NCI-H524 treated with DMSO at 0.1 percent for 48 hours (cell line): ENCODE measurements around the gene VDAC1.
"Not testable (repeated sequence)": the region's sequence is repeated elsewhere in the genome, so short reads cannot be mapped to it uniquely, and the experiment has no call there.

Experiments
- DNase-seq: peaks from one replicate; lab custom pipeline; 2025; lab: John Stamatoyannopoulos, UW

Gene VDAC1

DNA sequence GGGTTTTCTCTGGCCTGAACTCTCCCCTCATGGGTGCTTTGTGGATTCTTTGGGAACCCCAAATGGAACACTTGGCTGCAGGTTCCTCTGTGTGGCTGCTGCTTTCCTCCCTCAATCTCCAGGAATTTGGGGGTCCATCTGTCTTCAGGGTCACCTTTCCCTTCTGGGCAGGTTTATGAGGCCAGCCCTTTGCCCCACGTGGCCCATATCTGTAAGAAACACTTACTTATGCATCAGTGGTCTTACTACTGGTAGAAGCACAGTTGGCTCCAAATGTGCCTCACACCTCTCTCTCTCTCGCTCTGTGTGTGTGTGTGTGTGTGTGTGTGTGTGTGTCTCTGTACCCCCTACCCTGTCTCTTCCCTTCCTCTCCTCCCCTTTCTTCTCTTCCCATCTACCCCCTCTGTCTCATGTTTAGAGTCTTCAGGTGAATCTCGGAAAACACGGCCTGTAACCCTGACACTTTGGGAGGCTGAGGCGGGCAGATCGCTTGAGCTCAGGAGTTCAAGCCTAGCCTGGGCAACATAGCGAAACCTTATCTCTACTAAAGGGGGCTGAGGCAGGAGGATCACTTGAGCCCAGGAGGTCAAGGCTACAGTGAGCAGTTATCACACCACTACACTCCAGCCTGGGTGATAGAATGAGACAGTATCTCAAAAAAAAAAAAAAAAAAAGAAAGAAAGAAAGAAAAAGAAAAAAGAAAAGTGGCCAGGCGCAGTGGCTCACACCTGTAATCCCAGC lies 63.1 kb downstream of the VDAC1 start:
- DNase-seq, result no peak

DNA sequence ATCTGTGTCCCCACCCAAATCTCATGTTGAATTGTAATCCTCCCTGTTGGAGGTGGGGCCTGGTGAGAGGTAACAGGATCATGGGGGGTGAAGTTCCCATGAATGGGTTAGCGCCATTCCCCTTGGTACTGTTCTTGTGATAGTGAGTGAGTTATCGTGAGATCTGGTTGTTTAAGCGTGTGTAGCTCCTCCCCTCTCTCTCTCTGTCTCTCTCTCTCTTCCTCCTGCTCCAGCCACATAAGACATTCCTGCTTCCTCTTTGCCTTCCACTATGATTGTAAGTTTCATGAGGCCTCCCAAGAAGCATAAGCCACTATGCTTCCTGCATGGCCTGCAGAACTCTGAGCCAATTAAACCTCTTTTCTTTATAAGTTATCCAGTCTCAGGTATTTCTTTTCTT lies 65.1 kb downstream of the VDAC1 start:
- no peak for DNase-seq

DNA sequence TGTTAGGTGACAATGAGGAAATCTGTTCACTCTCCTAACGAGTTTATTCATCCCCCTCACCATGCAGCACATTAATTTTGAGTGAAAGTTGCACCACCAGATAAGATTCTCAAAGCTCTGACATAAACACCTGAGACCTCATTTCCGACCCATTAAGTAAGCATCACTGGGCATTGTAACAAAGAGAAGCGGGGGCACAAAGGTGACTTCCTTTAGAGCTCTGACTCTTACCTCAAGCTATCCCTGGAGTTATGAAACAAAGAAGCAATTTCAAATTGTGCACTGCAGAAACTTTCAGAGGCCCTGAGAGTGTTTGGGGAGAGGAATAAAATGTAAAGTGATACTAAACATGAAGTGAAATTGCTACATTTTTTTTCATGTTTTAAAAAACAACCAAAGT lies 65.8 kb downstream of the VDAC1 start:
- DNase-seq, result no peak

DNA sequence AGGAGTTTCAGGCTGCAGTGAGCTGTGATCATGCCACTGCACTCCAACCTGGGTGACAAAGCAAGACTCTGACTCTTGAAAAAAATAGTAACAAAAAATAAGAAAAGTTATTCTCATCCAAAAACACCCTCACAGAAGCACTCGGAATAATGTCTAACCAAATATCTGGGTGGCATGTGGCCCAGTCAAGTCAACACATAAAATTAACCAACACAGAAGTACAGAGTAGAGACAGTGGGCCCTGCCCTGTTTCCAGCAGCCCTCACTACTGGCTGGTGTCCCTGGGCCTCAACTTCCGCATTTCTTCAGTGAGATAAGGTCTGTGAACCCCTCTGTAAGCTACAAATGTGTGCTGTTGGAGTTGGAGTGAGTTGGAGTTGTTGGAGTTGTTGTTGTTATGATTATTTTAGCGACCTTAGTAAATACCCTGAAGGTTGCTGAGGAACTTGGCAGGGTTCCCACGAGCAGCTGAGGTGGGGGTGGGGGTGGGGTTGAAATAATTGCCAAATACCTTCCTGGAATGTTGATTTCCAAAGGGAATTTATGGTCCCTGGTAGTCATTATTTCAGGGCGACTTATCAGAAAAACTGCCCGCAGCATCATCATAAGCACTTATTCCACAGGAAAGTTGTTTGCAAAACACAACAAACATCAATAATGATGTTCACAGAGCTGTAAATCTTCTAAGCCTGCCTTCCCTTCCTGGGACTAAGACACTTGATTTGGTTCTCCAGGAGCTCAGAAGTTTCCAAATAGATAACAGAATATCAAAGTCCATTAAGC lies 66.5 kb downstream of the VDAC1 start:
- DNase-seq, result no peak

DNA sequence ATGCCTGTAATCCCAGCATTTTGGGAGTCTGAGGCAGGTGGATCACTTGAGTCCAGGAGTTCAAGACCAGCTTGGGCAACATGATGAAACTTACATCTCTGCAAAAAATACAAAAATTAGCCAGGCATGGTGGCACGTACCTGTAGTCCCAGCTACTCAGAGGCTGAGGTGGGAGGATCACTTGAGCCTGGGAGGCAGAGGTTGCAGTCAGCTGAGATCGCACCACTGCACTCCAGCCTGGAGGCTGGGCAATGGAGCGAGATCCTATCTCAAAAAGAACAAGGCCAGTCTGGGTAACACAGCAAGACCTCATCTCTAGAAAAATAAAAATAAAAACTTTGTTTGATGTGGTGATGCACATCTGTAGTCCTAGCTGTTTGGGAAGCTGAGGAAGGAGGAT lies 67.1 kb downstream of the VDAC1 start:
- not testable (repeated sequence) for DNase-seq

DNA sequence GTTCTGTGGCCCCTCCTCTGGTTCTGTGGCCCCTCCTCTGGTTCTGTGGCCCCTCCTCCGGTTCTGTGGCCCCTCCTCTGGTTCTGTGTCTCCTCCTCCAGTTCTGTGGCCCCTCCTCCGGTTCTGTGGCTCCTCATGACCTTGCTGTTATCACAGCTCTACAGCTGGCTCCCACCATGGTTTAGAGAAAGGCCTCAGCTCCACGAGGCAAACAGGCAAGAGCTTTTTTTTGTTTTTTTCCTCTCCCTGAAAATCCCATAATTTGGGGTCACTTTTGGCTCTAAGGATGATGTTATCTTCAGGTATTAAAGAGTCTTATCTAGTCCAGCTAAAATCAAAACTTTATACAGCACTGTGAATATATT lies 68.1 kb downstream of the VDAC1 start:
- DNase-seq, result no peak

DNA sequence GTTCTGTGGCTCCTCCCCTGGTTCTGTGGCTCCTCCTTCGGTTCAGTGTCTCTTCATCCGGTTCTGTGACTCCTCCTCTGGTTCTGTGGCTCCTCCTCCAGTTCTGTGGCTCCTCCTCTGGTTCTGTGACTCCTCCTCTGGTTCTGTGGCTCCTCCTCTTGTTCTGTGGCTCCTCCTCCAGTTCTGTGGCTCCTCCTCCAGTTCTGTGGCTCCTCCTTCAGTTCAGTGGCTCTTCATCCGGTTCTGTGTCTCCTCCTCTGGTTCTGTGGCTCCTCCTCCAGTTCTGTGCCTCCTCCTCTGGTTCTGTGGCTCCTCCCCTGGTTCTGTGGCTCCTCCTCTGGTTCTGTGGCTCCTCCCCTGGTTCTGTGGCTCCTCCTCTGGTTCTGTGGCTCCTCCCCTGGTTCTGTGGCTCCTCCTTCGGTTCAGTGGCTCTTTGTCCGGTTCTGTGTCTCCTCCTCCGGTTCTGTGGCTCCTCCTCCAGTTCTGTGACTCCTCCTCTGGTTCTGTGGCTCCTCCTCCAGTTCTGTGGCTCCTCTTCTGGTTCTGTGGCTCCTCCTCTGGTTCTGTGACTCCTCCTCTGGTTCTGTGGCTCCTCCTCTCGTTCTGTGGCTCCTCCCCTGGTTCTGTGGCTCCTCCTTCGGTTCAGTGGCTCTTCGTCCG lies 68.7 kb downstream of the VDAC1 start:
- DNase-seq, result not testable (repeated sequence)

DNA sequence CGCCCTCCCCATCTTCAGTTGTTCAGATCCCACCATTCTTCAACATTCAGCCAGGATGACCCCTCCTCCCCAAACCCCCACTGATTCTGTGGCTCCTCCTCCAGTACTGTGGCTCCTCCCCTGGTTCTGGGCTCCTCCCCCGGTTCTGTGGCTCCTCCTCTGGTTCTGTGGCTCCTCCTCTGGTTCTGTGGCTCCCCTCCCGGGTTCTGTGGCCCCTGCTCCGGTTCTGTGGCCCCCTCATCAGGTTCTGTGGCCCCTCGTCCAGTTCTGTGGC lies 69.2 kb downstream of the VDAC1 start:
- DNase-seq, result no peak

DNA sequence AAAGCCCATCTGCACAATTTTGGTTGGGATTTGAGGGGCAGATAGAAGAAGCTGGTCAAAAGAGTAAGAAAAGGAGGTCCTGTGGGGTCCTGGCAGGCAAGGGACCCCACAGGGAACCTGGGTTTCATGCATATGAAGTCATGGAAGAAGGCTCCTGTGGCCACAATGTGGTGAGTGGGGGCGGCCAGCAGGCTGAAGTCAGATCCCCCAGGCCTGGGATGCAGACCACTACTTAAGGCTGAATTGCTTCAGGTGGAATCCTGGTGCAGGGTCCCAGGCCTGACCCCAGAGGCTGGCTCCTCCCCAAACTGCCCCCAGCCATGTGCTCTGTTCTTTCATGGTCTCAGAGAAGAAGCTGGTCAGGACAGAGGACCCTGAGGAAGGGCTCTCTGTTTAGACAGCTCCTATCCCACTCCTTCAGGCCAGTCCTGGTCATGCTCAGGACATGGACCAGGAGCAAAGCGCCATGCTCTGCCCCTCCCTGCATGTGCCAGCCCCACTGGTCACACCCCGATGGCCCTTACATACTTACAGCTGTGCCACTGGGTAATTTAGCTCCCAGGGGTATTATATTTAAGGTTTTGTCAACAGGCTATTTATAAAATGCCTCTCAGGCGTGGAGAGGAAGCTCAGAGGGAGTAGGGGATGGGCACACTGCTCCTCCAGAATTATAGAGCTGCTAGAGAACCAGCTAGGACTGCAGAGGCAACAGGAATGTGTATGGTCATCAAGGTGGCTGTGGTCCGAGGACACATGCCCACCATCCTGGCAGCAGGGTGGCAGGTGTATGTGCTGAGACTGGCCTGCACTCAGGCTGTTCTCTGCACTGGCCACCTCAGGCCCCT lies 69.7 kb downstream of the VDAC1 start:
- no peak for DNase-seq

DNA sequence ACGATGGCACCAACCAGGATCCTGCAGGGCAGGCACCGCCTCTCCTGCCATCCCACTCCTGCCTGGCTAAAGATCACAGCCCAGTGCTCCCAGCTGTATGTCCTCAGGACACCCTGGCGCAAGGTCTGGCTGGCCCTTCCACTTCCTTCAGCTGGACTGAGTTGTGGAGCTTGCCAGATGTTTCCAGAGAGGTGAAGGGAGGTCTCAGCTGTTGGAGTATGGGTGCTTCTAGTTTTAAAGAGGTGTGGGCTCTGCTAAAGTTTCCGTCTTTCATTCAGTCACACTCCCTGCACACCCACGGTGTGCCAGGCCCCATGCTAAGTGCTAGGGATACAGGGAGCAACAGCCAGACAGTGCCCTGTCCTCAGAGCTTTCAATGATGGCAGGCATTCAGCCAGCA lies 70.5 kb downstream of the VDAC1 start:
- no peak for DNase-seq

DNA sequence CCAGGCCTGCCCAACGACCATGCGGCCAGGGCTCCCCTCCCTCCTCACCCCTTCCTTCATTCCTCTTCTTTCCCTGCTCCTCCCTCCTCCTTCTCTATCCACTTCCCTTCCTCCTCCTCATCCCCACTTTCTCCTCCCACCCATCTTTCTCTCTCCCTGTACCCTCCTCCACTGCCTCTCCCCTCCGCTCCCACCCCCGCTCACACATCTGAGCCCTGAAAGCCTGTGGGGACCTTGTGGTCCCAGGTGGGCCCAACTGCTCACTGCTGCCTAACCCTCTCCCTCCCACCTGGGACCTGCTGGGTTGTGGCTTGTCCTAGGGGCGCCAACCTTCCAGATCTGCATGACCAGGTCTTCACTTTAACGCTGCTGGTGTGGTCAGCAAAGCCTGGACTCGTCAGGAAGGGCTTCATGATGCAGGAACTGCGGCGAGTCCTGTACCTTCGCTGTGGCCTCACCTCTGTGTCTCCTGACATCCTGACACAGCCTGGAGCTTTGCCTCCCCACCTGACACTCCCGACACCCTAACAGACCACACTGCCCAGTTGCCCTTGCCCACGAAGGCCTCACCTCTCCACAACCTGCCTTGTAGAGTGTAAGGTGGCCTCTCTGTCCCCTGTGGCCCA lies 71.0 kb downstream of the VDAC1 start:
- DNase-seq, result no peak

DNA sequence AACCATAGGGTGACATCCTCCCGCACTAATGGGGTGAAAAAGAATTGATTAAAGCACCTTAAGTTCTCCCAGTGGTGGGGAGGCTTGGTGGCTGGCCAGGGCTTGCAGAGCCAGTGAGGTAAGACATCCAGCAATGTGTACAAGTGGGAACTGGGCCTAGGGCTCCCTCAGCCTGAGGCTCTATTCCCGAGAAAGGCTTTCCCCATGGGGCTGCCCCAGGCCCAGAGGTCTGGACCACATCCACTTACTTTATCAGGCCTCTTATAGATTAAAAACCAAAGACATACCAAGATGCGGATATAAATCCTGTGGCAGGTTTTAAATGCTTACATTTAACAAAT lies 71.6 kb downstream of the VDAC1 start:
- DNase-seq, result no peak

DNA sequence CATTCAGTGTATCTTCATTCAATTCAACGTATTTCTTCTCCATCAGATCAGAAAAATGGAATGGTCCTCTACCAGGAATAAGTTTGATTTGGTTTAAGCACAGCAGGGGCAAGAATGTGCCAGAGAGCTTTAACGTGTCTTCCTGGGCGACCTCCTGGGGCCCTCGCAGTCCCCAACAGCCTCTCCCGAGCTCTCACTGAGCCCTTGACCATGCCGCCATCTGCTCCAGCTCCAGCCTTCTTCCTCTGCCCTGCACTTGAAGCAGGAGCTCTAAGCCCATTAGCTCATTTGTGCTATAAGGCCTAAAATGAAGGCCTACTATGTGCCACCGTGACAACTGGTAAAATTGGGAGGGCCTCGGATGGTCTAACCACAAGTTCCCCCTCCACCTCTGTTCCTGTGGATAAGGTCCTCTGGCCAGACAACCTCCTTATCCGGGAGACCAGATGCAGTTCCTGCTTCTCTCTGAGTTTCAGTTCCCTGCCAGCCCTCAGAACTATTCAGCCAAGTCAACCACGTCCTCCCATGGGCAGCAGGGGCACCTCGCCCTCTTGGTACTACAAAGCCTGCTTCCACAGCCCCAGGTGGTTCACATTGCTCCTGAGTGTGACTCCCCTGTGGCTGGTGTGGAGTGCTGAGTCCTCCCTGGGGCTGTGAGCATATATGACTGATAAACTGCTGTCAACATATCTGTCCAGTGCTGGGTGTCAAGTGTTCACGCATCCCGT lies 72.2 kb downstream of the VDAC1 start:
- no peak for DNase-seq

DNA sequence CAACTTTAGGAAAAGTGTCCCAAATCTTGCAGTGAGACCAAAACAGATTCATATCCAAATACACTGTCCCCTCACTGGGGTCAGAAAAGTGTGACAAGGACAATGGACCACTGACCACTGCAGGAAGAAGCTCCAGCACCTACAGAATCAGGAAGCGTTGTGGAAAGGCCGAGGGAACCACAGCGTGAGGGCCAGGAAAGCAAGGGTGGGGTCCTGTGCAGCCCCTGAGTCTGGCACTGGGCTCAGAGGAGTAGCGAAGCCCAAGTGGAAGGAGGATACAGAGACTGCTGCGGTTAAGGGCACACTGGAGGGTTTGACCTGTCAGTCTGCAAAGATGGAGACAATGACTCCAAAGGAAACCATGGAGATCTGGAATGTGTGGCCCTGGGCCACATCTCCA lies 73.2 kb downstream of the VDAC1 start:
- no peak for DNase-seq

DNA sequence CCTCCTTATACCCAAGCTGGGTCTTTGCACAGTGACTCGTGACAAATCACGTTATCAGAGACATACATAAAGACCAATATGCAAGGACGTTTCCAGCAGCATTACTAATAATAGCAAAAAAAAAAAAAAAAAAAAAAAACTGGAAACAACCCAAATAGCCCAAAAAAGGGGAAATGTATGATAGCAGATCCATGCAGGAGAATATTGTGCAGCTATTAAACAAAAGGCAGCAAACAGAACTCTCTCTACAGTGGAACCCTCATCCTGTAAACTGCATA lies 74.0 kb downstream of the VDAC1 start:
- no peak for DNase-seq

DNA sequence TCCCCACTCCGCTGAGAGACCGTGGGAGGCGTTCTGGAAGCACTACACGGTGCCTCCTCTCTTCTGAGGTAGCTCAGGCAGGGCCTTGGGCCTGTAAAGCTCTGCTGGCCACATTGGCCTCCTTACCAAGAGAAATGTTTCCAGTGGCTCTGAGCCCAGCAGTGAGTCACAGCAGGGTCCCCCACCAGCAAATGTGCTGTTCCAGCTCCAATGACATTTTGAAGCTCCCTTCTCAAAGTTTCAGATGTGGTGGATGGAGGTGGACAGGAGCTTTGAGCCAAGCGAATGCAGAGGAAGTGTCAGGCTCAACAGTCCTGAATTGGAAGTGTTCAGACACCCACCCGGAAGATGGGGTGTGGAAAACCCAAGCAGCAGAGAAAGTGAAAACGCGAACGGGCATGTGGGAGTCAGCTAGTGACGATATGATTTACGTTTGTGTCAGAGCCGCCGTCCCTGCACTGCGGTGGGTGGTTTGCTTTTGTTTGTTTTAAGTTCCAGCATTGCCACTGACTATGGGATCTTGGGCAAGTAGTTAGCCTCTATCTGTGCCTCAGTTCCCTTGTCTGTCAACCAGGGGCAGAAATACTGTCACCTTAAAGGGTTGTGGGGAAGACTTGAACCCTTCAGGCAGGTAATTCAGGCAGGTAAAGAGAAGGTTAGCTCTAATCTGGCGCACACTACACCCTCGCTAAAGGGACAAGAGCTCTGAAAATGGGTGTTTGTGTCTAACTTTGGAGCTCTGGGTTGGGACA lies 74.5 kb downstream of the VDAC1 start:
- no peak for DNase-seq

DNA sequence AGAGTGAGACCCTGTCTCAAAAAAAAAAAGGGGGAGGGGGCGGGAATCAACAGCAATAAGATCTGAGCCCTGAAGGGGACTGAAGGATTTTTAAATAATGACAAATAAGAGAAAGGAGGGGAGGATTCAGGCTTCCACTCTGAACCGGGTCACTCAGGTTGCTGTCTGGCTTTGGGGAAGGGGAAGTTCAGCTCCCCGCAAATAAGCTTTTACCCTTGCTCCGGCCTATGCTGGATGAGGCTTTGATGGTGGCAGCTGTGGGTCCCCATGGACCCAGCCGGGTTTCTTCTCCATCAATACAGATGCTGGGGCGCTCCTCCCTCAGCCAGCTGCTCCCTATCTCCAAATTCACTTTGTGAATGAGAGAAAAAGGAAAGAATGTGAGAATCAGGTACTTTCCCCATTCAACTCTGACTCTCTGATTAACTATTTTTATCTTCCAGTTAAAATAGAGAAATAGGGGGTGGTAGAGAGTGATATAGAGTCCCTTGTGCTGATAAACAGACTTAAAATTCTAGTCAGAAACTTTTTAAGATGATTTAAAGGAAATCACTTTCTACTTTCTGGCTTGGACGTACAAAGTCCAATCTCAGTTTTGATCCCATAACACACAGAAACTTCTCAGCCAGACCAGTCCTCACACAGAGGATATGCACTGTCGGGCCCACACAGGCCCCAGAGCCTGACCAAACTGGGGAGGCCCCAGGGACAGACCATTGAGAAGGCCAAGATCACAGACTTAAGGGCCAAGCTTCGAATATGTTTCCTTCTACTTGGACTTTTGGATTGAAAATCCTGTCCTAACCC lies 76.0 kb downstream of the VDAC1 start:
- no peak for DNase-seq

DNA sequence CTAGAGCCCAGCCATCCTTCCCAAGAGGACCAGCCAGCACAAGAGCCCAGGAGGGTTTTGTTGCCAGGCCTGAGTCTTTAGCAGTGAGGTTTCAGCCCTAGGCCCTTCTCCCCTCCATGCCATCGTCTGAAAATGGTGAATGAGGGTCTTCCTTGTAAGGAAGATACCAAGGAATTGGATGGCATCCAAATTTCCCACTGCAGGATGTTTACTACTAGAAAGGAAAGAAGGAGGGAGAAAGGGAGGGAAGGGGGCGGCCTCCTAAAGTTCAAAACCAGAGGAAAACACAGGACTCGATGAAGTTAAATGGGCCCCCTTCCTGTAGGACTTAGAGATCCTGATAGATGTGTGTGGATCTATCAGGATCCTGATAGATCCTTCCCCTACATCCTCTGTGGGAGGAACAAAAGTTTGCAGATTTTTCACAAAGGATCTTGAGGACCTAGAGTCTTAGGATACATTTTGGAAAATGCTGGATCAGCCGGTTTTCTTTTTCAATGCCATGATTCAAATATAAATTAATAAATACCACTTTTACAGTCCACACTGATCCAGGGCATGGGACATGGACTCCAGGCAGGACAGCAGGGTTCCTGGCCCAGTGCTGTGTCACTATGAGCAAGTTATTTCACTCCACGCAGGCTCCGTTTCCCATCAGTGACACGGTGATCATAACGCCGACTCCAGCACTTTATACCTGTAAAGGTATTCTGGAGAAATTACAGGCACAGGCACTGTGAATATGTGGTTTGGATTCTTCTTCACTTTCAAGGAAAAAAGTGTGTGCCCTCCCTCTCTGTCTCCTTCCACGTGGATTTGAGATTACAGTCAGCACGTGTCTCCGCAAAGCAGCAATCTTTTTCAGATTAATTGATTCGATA lies 77.2 kb downstream of the VDAC1 start:
- DNase-seq, result no peak
